MCF 10A (cell line): Measurements from ENCODE around the gene SIK2. TPM values are rescaled to one million over a fixed set of nuclear protein-coding genes. Genes with fewer than 3 reads are reported as not detected.

Experiments used
- BruUV-seq: library from RNA; stranded (reverse); fragments of 400-500 nt; replicated peaks from 2 replicates; lab custom pipeline; 2021; lab: Mats Ljungman, UMichigan
- CTCF ChIA-PET: fragments of 300-600 bp; sonication (Branson Sonifier 250); formaldehyde crosslinking; extraction: SDS; loops from one replicate; lab custom pipeline; 2021; ENCODE audit warnings: antibody characterized with exemption, inconsistent platforms; lab: Yijun Ruan, JAX
- POLR2A ChIA-PET: fragments of 300-600, 350-650 bp; sonication (Branson Sonifier 250); formaldehyde crosslinking; extraction: SDS; loops from one replicate; lab custom pipeline; 2020; ENCODE audit warnings: antibody characterized with exemption, inconsistent platforms; lab: Yijun Ruan, JAX
- DNase-seq: peaks from one replicate; pipeline ENCODE4 v3.0.0-alpha.2; 2018; ENCODE audit not compliant: unreplicated experiment
- H3K27ac Mint-ChIP-seq: one replicate; pipeline ENCODE4 v1.8.0; 2022; ENCODE audit warnings: mild to moderate bottlenecking, low read depth, mixed read lengths; ENCODE audit not compliant: unreplicated experiment
- H3K27me3 Mint-ChIP-seq: one replicate; pipeline ENCODE4 v1.8.0; 2022; ENCODE audit warnings: mixed read lengths; ENCODE audit not compliant: insufficient read depth, unreplicated experiment
- H3K36me3 Mint-ChIP-seq: one replicate; pipeline ENCODE4 v1.8.0; 2022; ENCODE audit warnings: mild to moderate bottlenecking, moderate library complexity, mixed read lengths; ENCODE audit not compliant: insufficient read depth, unreplicated experiment
- H3K4me1 Mint-ChIP-seq: one replicate; pipeline ENCODE4 v1.8.0; 2022; ENCODE audit warnings: mixed read lengths; ENCODE audit not compliant: insufficient read depth, unreplicated experiment
- H3K4me3 Mint-ChIP-seq: one replicate; pipeline ENCODE4 v1.8.0; 2022; ENCODE audit warnings: mild to moderate bottlenecking, moderate library complexity, mixed read lengths; ENCODE audit not compliant: unreplicated experiment
- H3K9me3 Mint-ChIP-seq: one replicate; pipeline ENCODE4 v1.8.0; 2022; ENCODE audit warnings: mixed read lengths; ENCODE audit not compliant: unreplicated experiment
- CTCF ChIP-seq: fragments of 200-600 bp; IDR thresholded peaks from one replicate; pipeline ENCODE4 v1.8.0; 2022; ENCODE audit warnings: antibody characterized with exemption, mild to moderate bottlenecking; ENCODE audit not compliant: unreplicated experiment
- intact Hi-C: fragments of 100-400 bp; cut with micrococcal nuclease; formaldehyde crosslinking; loops from 2 replicates; pipeline ENCODE4 v1.14.1; 2022
- total RNA-seq: library from RNA; stranded (reverse); gene quantifications from 2 replicates; pipeline ENCODE4 v1.2.3, GENCODE V29; 2022

The SIK2 gene
- total RNA-seq, 1 experiment from 2014 or later: 13.7 TPM

GRCh38 chr11:111680486-111681175 is 78.4 kb downstream of the SIK2 start:
- BruUV-seq: no TSS peak
- H3K4me3 Mint-ChIP-seq: no peak overlapping the region
- ChIA-PET CTCF (interaction anchor here (0.5 to 0.7 kb wide), 3 partner anchors 37 to 418 kb away, joined by 3 read pairs; no protein-coding TSS in a partner anchor), POLR2A (no interaction called here)
- intact Hi-C loops: no loop called here
- no peaks in the 10 kb centered on the region for H3K27me3 Mint-ChIP-seq
- DNase-seq: no peak
- H3K27ac Mint-ChIP-seq: no peak overlapping the region
- H3K9me3 Mint-ChIP-seq: no peaks in the 10 kb centered on the region
- no peaks in the 10 kb centered on the region for H3K36me3 Mint-ChIP-seq
- no peaks in the 10 kb centered on the region for H3K4me1 Mint-ChIP-seq
- TF ChIP-seq CTCF: no peak

GRCh38 chr11:111683806-111684205 is 81.6 kb downstream of the SIK2 start:
- POLR2A ChIA-PET: interaction anchor here (0.6 to 0.7 kb wide), 2 partner anchors 9 to 24 kb away, joined by 4 read pairs; no protein-coding TSS in a partner anchor
- no peak overlapping the region for H3K27ac Mint-ChIP-seq
- intact Hi-C loops: no loop called here
- H3K27me3 Mint-ChIP-seq: no peaks in the 10 kb centered on the region
- CTCF ChIA-PET: interaction anchor here (0.7 to 1.3 kb wide), 3 partner anchors 10 to 1253 kb away, joined by 3 to 5 read pairs (median 3); no protein-coding TSS in a partner anchor
- H3K4me1 Mint-ChIP-seq: no peaks in the 10 kb centered on the region
- DNase-seq: no peak
- TF ChIP-seq CTCF: no peak
- BruUV-seq: no TSS peak
- no peak overlapping the region for H3K4me3 Mint-ChIP-seq
- H3K9me3 Mint-ChIP-seq: no peaks in the 10 kb centered on the region
- H3K36me3 Mint-ChIP-seq: peaks cover 21% of the 10 kb centered on the region

GRCh38 chr11:111684251-111684650 is 82.0 kb downstream of the SIK2 start:
- Mint-ChIP-seq H3K27me3 (no peaks in the 10 kb centered on the region), H3K4me1 (no peaks in the 10 kb centered on the region), H3K36me3 (peaks cover 21% of the 10 kb centered on the region), H3K4me3 (no peak overlapping the region), H3K27ac (no peak overlapping the region), H3K9me3 (no peaks in the 10 kb centered on the region)
- BruUV-seq: no TSS peak
- CTCF ChIA-PET: interaction anchor here (1.0 to 1.3 kb wide), 2 partner anchors 11 kb away, joined by 3 read pairs; no protein-coding TSS in a partner anchor
- intact Hi-C loops: no loop called here
- POLR2A ChIA-PET: interaction anchor here (0.6 to 0.7 kb wide), 2 partner anchors 9 to 24 kb away, joined by 4 read pairs; no protein-coding TSS in a partner anchor
- DNase-seq: no peak
- TF ChIP-seq CTCF: no peak

- no peak overlapping the region for H3K4me3 Mint-ChIP-seq
- BruUV-seq: no TSS peak
- peaks cover 21% of the 10 kb centered on the region for H3K36me3 Mint-ChIP-seq
- no peaks in the 10 kb centered on the region for H3K4me1 Mint-ChIP-seq
- intact Hi-C loops: no loop called here
- CTCF ChIA-PET: interaction anchor here (0.6 kb wide), 1 partner anchor 28 kb away, joined by 3 read pairs; no protein-coding TSS in a partner anchor
- no peak overlapping the region for H3K27ac Mint-ChIP-seq
- no peak for TF ChIP-seq CTCF
- no peaks in the 10 kb centered on the region for H3K27me3 Mint-ChIP-seq
- no peak for DNase-seq
- POLR2A ChIA-PET: no interaction called here
- no peaks in the 10 kb centered on the region for H3K9me3 Mint-ChIP-seq
Measured at GRCh38 chr11:111688013-111688412, 85.8 kb downstream of the SIK2 start.
